Mammary epithelial cell (primary cell): ENCODE measurements around the gene TTLL6.

ENCODE experiments used
- EZH2 ChIP-seq: IDR thresholded peaks from 2 replicates; pipeline ENCODE4 v1.6.1; 2012; ENCODE audit warnings: low read length, inconsistent platforms, borderline replicate concordance
- TF ChIP-seq, protein P1 (sequence below), 2 donors: IDR thresholded peaks in 1 of 2; conservative IDR thresholded peaks in 1 of 2; 2 replicates each; pipeline ENCODE4 v1.5.1; 2011 to 2012; ENCODE audit warnings: inconsistent platforms in 2 of 2, low read length in 2 of 2, mild to moderate bottlenecking in 2 of 2, control low read depth in 1 of 2, low read depth in 1 of 2; ENCODE audit not compliant: insufficient read depth in 1 of 2; ENCODE audit errors: extremely low read depth in 1 of 2

DNA sequence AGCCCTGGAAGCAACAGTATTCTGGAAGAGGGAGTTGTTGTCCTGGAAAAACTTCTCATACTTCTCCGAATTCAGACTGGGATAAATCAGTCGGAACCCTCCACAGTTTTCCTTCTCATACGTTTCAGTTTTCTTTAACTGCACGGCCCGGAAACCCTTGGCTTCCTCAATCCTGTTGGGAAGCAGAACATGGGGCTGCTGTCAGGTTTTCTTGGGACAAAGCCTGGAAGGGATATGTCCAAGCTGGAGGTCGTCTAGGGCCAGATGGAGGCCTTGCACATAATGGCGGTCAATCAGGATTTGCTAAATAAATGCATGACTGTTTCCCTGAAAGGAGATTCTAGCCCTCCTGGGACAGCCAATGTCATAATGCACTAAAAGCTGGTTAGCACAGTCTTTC is 29.2 kb downstream of the TTLL6 start:
- TF ChIP-seq, protein P1, sequence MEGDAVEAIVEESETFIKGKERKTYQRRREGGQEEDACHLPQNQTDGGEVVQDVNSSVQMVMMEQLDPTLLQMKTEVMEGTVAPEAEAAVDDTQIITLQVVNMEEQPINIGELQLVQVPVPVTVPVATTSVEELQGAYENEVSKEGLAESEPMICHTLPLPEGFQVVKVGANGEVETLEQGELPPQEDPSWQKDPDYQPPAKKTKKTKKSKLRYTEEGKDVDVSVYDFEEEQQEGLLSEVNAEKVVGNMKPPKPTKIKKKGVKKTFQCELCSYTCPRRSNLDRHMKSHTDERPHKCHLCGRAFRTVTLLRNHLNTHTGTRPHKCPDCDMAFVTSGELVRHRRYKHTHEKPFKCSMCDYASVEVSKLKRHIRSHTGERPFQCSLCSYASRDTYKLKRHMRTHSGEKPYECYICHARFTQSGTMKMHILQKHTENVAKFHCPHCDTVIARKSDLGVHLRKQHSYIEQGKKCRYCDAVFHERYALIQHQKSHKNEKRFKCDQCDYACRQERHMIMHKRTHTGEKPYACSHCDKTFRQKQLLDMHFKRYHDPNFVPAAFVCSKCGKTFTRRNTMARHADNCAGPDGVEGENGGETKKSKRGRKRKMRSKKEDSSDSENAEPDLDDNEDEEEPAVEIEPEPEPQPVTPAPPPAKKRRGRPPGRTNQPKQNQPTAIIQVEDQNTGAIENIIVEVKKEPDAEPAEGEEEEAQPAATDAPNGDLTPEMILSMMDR (conservative IDR thresholded peaks at IDR 0.05 in 1 of 2, IDR thresholded peaks at IDR 0.05 in 1 of 2; ENCODE audit: extremely low read depth in 1 of 2, insufficient read depth in 1 of 2, low read depth in 1 of 2, low read length in 2 of 2), result no peak
- TF ChIP-seq EZH2, result no peak
